Measurements from ENCODE around the gene LZTS2.

LZTS2 gene

GRCh38 chr10:100998991-100999741, 442 bp upstream of the LZTS2 start:
- DNase-seq: peak; percentile 29

DNA sequence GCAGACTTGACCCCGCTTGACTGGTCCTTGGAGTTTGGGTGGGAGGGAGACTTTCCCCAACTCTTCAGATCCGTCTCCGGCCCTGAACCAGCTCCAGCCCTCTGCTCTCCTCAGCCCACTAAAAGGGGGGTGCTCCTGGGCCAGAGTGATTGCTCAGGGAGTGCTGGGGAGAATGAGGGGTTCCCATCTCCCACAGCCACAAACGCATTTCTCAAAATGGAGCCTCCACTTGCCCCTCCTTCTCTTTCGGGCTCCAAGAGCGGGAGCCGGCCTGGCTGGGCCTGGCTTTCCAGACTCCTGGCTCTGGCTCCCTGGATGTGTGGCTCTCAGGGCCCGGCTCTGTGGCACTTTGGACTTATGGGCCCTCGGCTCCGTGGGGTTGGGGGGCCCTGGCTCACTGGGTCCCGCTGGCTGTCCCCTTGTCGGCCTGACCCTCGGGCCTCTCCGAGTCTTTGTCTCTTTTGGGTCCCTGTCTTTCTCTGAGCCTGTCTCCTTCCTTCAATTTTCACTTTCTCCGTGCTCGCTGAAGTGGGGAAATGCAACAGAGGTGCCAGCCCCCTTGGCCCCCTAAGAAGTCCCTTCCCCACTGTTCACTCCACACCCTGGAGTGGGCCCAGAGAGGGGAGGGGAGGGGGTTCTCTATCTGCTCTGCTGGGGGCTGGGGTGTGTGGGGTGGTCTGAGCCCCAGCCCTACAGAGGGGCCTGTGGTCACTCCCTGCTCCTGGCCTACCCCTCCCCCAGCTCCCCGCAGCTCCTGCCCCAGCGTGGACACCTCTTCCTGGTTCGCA, 713 bp downstream of the LZTS2 start:
- DNase-seq: no peak

- DNase-seq: no peak
Observed at GRCh38 chr10:101000915-101001658, 1.5 kb downstream of the LZTS2 start.

- no peak for DNase-seq
Observed at GRCh38 chr10:101001659-101002035, 2.0 kb downstream of the LZTS2 start.

GRCh38 chr10:101002456-101002855, 2.8 kb downstream of the LZTS2 start:
- DNase-seq: no peak

DNA sequence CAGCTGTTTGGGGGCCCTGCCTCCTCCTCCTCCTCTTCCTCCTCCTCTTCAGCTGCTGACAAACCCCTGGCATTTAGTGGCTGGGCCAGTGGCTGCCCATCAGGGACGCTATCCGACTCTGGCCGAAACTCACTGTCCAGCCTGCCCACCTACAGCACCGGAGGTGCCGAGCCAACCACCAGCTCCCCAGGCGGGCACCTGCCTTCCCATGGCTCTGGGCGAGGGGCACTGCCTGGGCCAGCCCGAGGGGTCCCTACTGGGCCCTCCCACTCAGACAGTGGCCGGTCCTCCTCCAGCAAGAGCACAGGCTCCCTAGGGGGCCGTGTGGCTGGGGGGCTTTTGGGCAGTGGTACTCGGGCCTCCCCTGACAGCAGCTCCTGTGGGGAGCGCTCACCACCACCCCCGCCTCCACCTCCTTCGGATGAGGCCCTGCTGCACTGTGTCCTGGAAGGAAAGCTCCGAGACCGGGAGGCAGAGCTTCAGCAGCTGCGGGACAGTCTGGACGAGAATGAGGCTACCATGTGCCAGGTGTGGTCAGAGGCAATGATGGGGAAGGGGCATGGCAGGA, 4.1 kb downstream of the LZTS2 start:
- DNase-seq: no peak

GRCh38 chr10:101005361-101005760, 5.8 kb downstream of the LZTS2 start:
- no peak for DNase-seq

GRCh38 chr10:101005869-101006567, 6.4 kb downstream of the LZTS2 start:
- no peak for DNase-seq

- no peak for DNase-seq
Observed at GRCh38 chr10:101006593-101007098, 7.0 kb downstream of the LZTS2 start.

DNA sequence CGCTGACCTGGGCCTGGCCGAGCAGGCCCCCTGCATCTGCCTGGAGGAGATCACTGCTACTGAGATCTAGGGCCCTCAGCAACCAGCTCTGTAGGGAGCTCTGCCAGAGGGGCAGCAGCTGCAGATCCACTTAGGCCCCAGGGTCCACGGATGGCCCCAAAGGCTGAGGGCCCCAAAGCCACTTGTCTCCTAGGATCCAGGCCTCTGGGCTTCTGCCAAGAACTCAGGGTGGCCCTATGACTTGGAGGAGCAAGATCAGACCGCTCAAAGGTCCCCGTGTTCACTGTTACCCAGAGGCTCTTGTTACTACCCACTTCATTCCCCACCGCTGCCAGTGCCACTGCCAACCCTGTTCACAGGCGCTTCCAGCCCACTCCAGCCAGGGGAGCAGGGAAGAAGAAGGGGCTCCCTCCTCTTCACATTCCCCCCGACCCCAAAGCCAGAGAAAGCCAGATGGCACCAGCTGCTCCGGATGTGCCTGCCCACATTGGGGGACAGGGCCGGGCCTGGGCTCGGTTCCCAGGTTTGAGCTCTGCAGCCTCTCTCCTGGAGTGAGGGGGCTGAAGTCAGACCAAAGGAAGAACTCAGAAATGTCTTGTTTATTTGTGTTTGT, 7.6 kb downstream of the LZTS2 start:
- DNase-seq: no peak

GRCh38 chr10:101007915-101008822, 8.6 kb downstream of the LZTS2 start:
- no peak for DNase-seq

DNA sequence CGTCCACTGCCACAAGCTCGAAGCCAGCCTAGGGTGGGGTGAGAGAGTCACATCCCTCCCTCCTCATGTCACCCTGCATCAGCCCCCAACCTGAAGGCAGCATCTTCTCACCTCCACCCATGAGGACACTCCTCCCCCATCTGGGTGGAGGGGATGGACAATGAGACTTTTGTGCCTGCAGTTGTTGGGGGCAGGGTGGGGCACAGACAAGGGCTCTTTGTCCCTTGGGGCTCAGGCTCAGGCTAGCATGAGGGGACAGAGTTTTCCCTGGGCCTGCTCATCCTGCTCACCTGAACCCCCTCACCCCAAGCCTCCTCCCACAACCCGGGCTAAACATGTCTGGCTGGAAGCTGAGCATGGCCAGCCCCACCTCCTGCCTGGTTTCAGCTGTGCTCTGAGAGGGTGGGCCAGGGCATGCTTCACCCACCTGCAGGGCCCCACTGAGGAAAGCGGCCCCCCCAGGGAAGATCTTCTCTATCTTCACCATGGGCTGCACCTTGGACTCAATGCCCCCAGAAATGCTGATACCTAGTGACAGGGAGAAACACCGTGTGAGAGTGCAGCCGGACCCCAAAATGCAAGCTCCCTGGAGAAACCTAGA, 9.3 kb downstream of the LZTS2 start:
- DNase-seq: no peak

DNA sequence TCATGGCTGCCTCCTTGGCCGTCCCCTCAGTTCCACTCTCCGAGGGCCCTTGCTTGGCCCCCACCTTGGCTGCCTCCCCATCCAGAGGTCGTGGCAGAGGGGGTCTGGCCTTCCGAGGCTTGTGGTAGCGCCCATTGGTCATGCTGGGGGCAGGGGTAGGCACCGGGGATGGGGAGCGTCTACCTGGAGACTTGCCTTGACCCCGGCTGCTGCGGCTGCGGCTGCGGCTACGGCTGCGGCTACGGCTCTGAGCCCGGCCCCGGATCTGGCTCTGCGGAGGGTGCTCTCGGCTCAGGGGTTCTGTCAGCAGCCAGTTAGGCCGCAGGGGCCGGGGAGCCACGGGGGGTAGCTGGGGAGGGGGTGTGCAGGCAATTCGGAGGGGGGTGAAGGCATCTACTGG, 10.7 kb downstream of the LZTS2 start:
- no peak for DNase-seq

- DNase-seq: no peak
Observed at GRCh38 chr10:101011517-101012423, 12.2 kb downstream of the LZTS2 start.

- peak; percentile 75 for DNase-seq
Observed at GRCh38 chr10:101012525-101013364, 13.1 kb downstream of the LZTS2 start.

GRCh38 chr10:101013365-101013825, 13.8 kb downstream of the LZTS2 start:
- no peak for DNase-seq

GRCh38 chr10:101014230-101014884, 14.7 kb downstream of the LZTS2 start:
- peak; percentile 21 for DNase-seq

Data from NCI-H1694 (cell line).